ENCODE results near the gene NDUFV1.
A peak's percentile ranks its signal among the peaks of the same experiment; 100 is the strongest.
"Not testable (repeated sequence)": the region's sequence is repeated elsewhere in the genome, so short reads cannot be mapped to it uniquely, and the experiment has no call there.

NDUFV1 gene
- total RNA-seq: 165 to 179 reads per million in 2 donors

DNA sequence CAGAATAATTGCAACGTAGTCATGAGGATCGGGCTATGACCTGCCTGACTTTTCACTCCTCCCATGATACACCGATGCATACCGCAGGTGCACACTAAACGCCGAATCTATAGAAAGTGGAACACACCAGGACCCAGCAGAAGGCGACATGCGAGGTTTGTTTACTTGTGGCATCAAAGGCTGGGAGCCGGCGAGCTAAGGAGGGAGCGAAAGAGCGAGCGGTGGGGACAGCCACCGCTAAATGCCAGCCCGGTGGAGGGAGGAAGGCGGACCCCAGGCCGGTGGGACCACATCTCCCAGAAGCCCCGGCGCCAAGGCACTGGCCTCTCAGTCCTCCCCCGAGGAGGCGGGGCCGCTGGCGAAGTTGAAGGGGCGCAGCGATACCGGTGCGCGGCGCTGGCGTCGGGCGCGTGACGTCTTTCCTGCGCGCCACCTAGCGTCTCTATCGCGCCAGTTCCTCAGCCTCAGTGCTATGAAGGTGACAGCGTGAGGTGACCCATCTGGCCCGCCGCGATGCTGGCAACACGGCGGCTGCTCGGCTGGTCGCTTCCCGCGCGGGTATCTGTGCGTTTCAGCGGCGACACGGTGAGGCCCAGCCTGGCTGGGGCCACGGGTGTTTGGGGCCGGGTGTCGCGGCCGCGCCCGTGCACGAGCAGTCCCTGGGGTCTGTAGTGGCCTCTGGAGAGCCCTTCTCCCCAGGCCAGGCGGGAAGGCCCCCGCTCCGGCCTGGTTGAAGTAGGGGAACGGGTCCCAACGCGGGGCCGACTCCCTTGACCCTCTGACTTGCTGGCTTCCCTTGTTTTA is at the start of gene NDUFV1:
NDUFV1 (plus strand) TSS at position 445 of the 804 bp plus-strand sequence; CDS start at position 514, 69 bp downstream.
- DNase-seq: peak; percentile 91

- no peak for DNase-seq
These were observed 48.5 kb upstream of the NDUFV1 start for GRCh38 chr11:67558084-67558772.

DNA sequence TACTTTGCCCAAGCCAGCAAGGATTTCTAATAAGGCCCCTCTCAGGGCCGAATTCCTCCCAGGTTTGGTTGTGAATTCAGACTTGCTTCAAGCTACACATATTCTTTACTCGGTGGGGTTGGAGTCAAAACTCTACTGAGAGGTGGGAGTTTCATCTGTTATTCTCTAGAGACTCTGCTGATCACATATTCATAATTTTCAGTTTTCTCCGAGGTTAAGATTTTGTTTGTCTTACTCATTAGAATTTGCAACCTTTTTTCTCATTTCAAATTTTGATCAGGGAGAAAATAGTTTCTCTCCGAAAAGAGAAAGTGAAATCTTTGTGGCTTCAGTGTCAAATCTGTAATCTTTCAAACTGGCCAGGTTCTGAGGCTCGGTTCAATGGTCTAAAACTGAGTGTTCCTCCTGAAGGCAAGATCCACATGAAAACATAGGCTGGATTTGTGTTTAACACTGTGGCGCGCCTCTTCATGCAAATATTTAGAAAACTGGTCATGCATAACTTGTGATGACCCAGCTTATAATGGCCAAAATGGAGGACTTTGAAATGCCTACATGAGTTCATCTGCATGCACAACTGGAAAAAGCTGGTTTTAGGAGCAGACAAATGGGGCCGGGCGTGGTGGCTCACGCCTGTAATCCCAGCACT is 44.6 kb upstream of the NDUFV1 start:
- DNase-seq: no peak

DNA sequence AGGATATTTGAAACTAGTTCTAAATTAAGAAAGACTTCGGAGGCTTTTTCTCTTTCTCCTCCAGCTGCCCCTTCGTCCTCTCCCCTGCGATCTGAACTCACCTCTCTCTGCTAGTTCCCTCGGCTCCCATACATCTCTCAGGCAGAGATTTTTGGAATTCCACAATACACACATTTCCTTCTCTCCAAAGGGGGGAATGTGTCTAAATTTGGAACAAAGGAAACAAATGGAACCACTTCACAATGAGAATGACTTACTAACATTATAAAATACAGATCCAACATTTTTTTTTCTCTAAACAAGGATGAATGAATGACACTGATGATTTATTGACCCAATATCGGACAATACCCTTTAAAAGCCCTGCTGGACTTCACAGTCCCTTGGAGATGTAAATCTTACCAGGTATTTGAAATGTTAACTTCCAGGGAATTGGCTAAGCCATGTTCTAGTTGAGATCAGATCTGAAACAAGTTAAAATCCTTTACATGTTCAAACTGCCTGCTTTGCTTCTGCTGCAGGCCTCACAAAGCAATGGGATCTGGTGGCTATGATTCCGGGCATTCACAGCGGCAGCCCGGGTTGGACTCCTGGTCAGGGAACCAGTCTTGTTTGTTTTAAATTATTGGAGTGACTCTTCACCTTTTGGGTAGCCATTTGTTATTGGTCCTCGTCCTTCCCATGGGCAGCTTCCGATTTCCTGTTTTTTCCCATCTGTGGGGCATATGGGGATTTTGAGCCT is 43.6 kb upstream of the NDUFV1 start:
- no peak for DNase-seq

DNA sequence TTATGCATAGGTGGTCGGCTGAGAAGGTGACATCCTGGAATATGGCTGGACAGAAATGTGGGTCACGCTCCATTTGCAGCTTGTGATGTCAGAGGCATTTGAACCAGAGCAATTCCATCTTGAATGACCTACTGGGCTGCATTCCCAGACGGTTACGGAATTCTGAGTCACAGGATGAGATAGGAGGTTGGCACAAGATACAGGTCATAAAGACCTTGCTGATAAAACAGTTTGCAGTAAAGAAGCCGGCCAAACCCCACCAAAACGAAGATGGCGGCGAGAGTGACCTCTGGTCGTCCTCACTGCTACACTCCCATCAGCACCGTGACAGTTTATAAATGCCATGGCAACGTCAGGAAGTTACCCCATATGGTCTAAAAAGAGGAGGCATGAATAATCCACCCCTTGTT is 43.0 kb upstream of the NDUFV1 start:
- DNase-seq: not testable (repeated sequence)

- DNase-seq: no peak
These were observed 42.5 kb upstream of the NDUFV1 start for GRCh38 chr11:67564230-67564629.

- no peak for DNase-seq
These were observed 35.3 kb upstream of the NDUFV1 start for GRCh38 chr11:67571443-67571842.

- DNase-seq: no peak
These were observed 34.4 kb upstream of the NDUFV1 start for GRCh38 chr11:67572305-67572704.

DNA sequence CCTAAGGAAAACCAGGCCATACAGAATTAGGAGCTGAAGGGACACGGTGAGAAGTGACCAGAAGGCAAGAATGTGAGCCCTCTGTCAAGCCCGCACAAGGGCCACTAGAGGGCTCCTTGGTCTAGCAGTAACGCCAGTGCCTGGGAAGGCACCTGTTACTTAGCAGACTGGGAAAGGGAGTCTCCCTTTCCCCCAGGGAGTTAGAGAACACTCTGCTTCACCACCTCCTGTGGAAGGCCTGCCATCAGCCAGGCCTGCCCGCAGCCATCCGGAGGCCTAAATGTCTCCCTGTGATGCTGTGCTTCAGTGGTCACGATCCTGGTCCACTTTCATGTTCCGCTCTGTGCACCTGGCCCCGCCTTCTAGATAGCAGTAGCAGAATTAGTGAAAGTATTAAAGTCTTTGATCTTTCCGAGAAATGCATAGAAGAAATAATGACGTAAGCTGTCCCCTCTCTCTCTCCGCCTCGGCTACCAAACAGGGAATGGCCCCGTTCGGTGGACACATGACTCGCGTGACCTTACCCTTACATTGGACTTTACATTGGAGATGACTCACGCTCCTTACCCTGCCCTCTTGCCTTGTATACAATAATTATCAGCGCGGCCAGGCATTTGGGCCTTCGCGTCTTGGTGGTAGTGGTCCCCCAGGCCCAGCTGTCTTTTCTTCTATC is 33.9 kb upstream of the NDUFV1 start:
- no peak for DNase-seq

DNA sequence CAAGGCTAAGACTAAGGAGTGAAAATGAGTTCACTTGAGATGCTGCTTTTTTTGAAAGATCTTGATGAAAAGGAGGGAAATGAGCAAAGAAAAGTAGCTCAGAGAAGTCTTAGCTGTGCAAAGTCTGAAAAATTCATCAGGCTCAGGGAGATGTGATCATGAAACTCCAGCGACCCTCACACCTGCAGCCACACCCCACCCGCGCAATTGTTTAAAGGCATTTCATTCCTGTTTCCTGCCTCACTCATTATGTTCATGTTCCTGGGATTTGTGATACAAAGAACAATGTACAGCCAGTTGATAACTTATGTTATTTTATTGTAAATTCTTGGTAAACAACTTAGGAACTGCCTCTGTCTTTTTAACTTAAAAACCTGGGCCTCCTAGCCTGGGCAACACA is 31.8 kb upstream of the NDUFV1 start:
- no peak for DNase-seq

DNA sequence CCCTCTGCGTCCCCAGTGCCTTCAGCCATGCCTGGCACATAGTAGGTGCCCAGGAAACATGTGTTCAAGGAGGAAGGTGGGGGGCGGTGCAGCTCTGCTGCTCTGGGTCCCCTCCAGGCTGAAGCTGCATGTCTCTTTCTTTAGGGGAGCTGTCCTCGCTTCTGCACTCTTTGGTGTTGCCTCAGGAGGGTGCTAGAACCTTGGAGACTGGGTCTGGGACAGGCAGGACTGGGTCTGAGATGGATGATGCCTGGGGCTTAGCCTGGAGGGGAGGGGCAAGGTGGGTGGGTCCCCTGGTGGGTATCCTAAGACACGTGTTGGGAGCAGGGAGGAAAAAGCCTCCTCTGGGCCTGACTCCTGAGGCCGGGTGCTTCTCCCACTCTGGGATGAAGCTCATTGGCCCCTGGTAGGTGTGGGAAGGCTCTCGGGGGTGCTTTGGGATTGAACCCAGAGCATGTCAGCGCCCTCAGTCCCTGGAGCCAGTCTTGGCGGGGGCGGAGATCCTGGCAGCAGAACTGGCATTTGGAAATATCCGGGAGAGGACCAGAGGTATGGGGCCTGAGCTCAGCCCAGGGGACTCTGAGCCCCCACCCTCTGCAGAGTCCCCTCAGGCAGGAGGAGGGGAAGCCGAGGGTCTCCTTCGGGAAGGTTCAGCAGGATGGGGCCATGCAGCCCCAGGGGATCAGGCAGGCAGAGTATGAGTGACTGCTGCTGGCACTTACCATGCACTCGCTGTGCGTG is 29.8 kb upstream of the NDUFV1 start:
- DNase-seq: no peak

GRCh38 chr11:67577951-67578350 is 28.8 kb upstream of the NDUFV1 start:
- no peak for DNase-seq

DNA sequence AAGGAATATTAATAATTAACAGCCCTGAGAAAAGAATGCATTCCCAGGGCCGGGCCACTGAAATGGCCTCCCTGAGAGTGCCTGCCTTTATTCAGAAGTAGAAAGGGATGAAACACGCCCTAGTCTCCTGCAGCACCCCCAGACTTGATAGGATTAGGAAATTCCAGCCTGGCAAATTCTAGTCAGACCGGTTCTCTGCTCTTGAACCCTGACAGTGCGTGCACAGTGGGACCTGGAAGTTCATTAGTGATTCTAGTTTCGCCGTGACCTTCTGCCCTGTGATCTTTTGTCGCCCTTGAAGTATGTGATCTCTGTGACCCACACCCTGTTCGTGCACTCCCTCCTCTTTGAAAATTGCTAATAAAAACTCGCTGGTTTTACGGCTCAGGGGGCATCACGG is 25.3 kb upstream of the NDUFV1 start:
- DNase-seq: no peak

DNA sequence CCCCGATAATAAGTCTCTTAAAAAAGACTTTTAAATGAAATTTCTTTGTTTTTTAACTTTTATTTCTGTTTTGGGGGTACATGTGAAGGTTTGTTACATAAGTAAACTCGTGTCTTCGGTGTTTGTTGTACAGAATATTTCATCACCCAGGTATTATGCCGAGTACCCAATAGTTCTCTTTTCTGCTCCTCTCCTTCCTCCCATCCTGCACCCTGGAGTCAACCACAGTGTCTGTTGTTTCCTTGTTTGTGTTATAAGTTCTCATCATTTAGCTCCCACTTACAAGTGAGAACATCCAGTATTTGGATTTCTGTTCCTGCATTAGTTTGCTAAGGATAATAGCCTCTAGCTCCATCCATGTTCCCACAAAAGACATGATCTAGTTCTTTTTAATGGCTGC is 24.7 kb upstream of the NDUFV1 start:
- no peak for DNase-seq

DNA sequence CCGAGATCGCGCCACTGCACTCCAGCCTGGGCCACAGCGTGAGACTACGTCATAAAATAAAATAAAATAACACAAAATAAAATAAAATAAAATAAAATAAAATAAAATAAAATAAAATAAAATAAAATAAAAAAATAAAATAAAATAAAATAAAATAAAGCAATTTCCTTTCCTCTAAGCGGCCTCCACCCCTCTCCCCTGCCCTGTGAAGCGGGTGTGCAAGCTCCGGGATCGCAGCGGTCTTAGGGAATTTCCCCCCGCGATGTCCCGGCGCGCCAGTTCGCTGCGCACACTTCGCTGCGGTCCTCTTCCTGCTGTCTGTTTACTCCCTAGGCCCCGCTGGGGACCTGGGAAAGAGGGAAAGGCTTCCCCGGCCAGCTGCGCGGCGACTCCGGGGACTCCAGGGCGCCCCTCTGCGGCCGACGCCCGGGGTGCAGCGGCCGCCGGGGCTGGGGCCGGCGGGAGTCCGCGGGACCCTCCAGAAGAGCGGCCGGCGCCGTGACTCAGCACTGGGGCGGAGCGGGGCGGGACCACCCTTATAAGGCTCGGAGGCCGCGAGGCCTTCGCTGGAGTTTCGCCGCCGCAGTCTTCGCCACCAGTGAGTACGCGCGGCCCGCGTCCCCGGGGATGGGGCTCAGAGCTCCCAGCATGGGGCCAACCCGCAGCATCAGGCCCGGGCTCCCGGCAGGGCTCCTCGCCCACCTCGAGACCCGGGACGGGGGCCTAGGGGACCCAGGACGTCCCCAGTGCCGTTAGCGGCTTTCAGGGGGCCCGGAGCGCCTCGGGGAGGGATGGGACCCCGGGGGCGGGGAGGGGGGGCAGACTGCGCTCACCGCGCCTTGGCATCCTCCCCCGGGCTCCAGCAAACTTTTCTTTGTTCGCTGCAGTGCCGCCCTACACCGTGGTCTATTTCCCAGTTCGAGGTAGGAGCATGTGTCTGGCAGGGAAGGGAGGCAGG is 23.2 kb upstream of the NDUFV1 start, which contains the start of gene GSTP1:
GSTP1 (plus strand) TSS at position 566 of the 958 bp plus-strand sequence; CDS start at position 598, 32 bp downstream.
- DNase-seq: peak; percentile 68

DNA sequence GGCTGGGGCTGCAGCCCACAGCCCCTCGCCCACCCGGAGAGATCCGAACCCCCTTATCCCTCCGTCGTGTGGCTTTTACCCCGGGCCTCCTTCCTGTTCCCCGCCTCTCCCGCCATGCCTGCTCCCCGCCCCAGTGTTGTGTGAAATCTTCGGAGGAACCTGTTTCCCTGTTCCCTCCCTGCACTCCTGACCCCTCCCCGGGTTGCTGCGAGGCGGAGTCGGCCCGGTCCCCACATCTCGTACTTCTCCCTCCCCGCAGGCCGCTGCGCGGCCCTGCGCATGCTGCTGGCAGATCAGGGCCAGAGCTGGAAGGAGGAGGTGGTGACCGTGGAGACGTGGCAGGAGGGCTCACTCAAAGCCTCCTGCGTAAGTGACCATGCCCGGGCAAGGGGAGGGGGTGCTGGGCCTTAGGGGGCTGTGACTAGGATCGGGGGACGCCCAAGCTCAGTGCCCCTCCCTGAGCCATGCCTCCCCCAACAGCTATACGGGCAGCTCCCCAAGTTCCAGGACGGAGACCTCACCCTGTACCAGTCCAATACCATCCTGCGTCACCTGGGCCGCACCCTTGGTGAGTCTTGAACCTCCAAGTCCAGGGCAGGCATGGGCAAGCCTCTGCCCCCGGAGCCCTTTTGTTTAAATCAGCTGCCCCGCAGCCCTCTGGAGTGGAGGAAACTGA is 22.4 kb upstream of the NDUFV1 start:
- peak; percentile 21 for DNase-seq

DNA sequence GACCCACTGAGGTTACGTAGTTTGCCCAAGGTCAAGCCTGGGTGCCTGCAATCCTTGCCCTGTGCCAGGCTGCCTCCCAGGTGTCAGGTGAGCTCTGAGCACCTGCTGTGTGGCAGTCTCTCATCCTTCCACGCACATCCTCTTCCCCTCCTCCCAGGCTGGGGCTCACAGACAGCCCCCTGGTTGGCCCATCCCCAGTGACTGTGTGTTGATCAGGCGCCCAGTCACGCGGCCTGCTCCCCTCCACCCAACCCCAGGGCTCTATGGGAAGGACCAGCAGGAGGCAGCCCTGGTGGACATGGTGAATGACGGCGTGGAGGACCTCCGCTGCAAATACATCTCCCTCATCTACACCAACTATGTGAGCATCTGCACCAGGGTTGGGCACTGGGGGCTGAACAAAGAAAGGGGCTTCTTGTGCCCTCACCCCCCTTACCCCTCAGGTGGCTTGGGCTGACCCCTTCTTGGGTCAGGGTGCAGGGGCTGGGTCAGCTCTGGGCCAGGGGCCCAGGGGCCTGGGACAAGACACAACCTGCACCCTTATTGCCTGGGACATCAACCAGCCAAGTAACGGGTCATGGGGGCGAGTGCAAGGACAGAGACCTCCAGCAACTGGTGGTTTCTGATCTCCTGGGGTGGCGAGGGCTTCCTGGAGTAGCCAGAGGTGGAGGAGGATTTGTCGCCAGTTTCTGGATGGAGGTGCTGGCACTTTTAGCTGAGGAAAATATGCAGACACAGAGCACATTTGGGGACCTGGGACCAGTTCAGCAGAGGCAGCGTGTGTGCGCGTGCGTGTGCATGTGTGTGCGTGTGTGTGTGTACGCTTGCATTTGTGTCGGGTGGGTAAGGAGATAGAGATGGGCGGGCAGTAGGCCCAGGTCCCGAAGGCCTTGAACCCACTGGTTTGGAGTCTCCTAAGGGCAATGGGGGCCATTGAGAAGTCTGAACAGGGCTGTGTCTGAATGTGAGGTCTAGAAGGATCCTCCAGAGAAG is 21.6 kb upstream of the NDUFV1 start:
- DNase-seq: no peak

- DNase-seq: no peak
These were observed 20.8 kb upstream of the NDUFV1 start for GRCh38 chr11:67585911-67586310.

All from activated gamma-delta T cell (primary cell).